ENCODE measurements around the gene UBE2F. TPM values are rescaled to one million over a fixed set of nuclear protein-coding genes. Genes with fewer than 3 reads are reported as not detected.

UBE2F gene
- total and polyA plus RNA-seq, 9 of the 15 experiments (the other 6 are each of a cell fraction or from before 2014, with no cell fraction given) = 18.1 to 88.1 (median 53.0) TPM

GRCh38 chr2:237929979-237930378 is 36.8 kb upstream of the UBE2F start:
- no TSS peak for BruUV-seq (replicated peaks)

GRCh38 chr2:237931205-237931721 is 35.6 kb upstream of the UBE2F start:
- ChIA-PET POLR2A (no interaction called here), CTCF (ENCODE audit: low intra/inter-chr PET ratio) (no interaction called here)
- no peaks in the 10 kb centered on the region for H3K36me3 ChIP-seq (ENCODE audit: control insufficient read depth, insufficient read depth, low read length)
- BruUV-seq (replicated peaks) = no TSS peak
- no peaks in the 10 kb centered on the region for H4K20me1 ChIP-seq (replicated peaks; ENCODE audit: control insufficient read depth, insufficient read depth, low read length)
- H3K4me3 ChIP-seq = no peak overlapping the region
- H3K9ac ChIP-seq (ENCODE audit: insufficient read depth in 1 of 2, low read depth in 2 of 2, low read length in 2 of 2) = no peak overlapping the region
- intact Hi-C loops (cut with micrococcal nuclease) = no loop called here
- peaks cover 1% of the 10 kb centered on the region; the same call in 1 of the 2 replicates for H3K9me3 ChIP-seq (replicated peaks; ENCODE audit: control insufficient read depth, insufficient read depth, low read depth, low read length)
- FAIRE-seq (no peak), ATAC-seq (no peak), DNase-seq (ENCODE audit: extremely low read depth in 1 of 4, low spot score in 3 of 4) (no peak)
- H2AFZ ChIP-seq (ENCODE audit: low read depth, low read length) = peak overlapping the region; percentile 19; the same call in 1 of the 2 replicates
- H3K27me3 ChIP-seq (ENCODE audit: control insufficient read depth in 2 of 2, insufficient read depth in 2 of 2, low read length in 2 of 2) = no peaks in the 10 kb centered on the region
- TF ChIP-seq SPI1 (IDR thresholded peaks at IDR 0.05; ENCODE audit: borderline replicate concordance, low read depth, low read length) = peak; percentile 46; the same call in 1 of the 2 replicates
- TF ChIP-seq, protein P1, sequence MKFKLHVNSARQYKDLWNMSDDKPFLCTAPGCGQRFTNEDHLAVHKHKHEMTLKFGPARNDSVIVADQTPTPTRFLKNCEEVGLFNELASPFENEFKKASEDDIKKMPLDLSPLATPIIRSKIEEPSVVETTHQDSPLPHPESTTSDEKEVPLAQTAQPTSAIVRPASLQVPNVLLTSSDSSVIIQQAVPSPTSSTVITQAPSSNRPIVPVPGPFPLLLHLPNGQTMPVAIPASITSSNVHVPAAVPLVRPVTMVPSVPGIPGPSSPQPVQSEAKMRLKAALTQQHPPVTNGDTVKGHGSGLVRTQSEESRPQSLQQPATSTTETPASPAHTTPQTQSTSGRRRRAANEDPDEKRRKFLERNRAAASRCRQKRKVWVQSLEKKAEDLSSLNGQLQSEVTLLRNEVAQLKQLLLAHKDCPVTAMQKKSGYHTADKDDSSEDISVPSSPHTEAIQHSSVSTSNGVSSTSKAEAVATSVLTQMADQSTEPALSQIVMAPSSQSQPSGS (CRISPR knock-in tag; IDR thresholded peaks at IDR 0.05) = no peak
- WGBS (ENCODE audit: insufficient coverage, low coverage, missing lambda C conversion rate) = 42% methylated on average over 8 of the region's 9 CpGs
- no peak overlapping the region for H3K4me2 ChIP-seq (ENCODE audit: insufficient read depth, low read length)
- H3K4me1 ChIP-seq (replicated peaks in 1 of 2; ENCODE audit: control insufficient read depth in 2 of 2, insufficient read depth in 2 of 2, low read length in 2 of 2) = peaks cover 4 to 5% of the 10 kb centered on the region in 2 experiments; a peak in 3 of 5 replicates
- in situ Hi-C loops (cut with MboI) = no loop called here
- no peak overlapping the region for H3K27ac ChIP-seq (ENCODE audit: extremely low read depth, low read depth, low read length)
- no peaks in the 10 kb centered on the region for H3K79me2 ChIP-seq (ENCODE audit: control insufficient read depth, insufficient read depth, low read length)
- H3K9me1 ChIP-seq (ENCODE audit: control insufficient read depth, insufficient read depth, low read length) = no peaks in the 10 kb centered on the region

More at GRCh38 chr2:237929979-237930378, 36.8 kb upstream of the UBE2F start:
- WGBS (ENCODE audit: insufficient coverage, low coverage, missing lambda C conversion rate) = 57% methylated on average over 8 of the region's 9 CpGs
- Histone ChIP-seq H4K20me1 (replicated peaks; ENCODE audit: control insufficient read depth, insufficient read depth, low read length) (no peaks in the 10 kb centered on the region), H3K9me1 (ENCODE audit: control insufficient read depth, insufficient read depth, low read length) (no peaks in the 10 kb centered on the region), H3K4me3 (no peak overlapping the region), H3K27me3 (ENCODE audit: control insufficient read depth in 2 of 2, insufficient read depth in 2 of 2, low read length in 2 of 2) (no peaks in the 10 kb centered on the region), H2AFZ (ENCODE audit: low read depth, low read length) (no peak overlapping the region), H3K36me3 (ENCODE audit: control insufficient read depth, insufficient read depth, low read length) (no peaks in the 10 kb centered on the region), H3K9me3 (replicated peaks; ENCODE audit: control insufficient read depth, insufficient read depth, low read depth, low read length) (peaks cover 1% of the 10 kb centered on the region; the same call in 1 of the 2 replicates), H3K4me1 (replicated peaks in 1 of 2; ENCODE audit: control insufficient read depth in 2 of 2, insufficient read depth in 2 of 2, low read length in 2 of 2) (no peaks in the 10 kb centered on the region; a peak in 3 of 5 replicates), H3K9ac (ENCODE audit: insufficient read depth in 1 of 2, low read depth in 2 of 2, low read length in 2 of 2) (no peak overlapping the region), H3K79me2 (ENCODE audit: control insufficient read depth, insufficient read depth, low read length) (no peaks in the 10 kb centered on the region), H3K27ac (ENCODE audit: extremely low read depth, low read depth, low read length) (no peak overlapping the region), H3K4me2 (ENCODE audit: insufficient read depth, low read length) (no peak overlapping the region)
- ChIA-PET POLR2A (interaction anchor here (0.6 kb wide), 1 partner anchor 68 kb away, joined by 3 read pairs; no protein-coding TSS in a partner anchor), CTCF (ENCODE audit: low intra/inter-chr PET ratio) (no interaction called here)
- TF ChIP-seq ZNF584 (CRISPR knock-in tag; IDR thresholded peaks at IDR 0.05; ENCODE audit: low read depth) = no peak
- TF ChIP-seq, protein P2, sequence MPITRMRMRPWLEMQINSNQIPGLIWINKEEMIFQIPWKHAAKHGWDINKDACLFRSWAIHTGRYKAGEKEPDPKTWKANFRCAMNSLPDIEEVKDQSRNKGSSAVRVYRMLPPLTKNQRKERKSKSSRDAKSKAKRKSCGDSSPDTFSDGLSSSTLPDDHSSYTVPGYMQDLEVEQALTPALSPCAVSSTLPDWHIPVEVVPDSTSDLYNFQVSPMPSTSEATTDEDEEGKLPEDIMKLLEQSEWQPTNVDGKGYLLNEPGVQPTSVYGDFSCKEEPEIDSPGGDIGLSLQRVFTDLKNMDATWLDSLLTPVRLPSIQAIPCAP (CRISPR knock-in tag; IDR thresholded peaks at IDR 0.05; ENCODE audit: borderline replicate concordance) = no peak
- no peak for TF ChIP-seq ZNF133 (CRISPR knock-in tag; IDR thresholded peaks at IDR 0.05)
- no peak for TF ChIP-seq ZNF140 (CRISPR knock-in tag; IDR thresholded peaks at IDR 0.05)
- TF ChIP-seq MIER1 (IDR thresholded peaks at IDR 0.05; ENCODE audit: low read depth) = no peak
- no peak for TF ChIP-seq ZNF174 (CRISPR knock-in tag; IDR thresholded peaks at IDR 0.05)
- TF ChIP-seq HIVEP1 (CRISPR knock-in tag; IDR thresholded peaks at IDR 0.05) = no peak
- in situ Hi-C loops (cut with MboI) = loop anchor here (5.0 kb wide), 1 partner anchor 32 kb away; no protein-coding TSS in a partner anchor
- DNase-seq (ENCODE audit: extremely low read depth in 1 of 4, low spot score in 3 of 4) = no peak
- FAIRE-seq = no peak
- intact Hi-C loops (cut with micrococcal nuclease) = loop anchor here (10.0 kb wide), 1 partner anchor 95 kb away; no protein-coding TSS in a partner anchor
- no peak for ATAC-seq

All from K562 (cell line).